Stimulated activated CD4-positive, alpha-beta T cell treated with anti-CD3 and anti-CD28 coated beads, Interleukin-4, amount 100 ng/mL, for 24 hours (primary cell): ENCODE results near the gene PHF8.
A peak's percentile ranks its signal among the peaks of the same experiment; 100 is the strongest.

ENCODE experiments used
- DNase-seq: peaks from one replicate; pipeline ENCODE4 v3.0.0-alpha.2; 2020

The PHF8 gene

DNA sequence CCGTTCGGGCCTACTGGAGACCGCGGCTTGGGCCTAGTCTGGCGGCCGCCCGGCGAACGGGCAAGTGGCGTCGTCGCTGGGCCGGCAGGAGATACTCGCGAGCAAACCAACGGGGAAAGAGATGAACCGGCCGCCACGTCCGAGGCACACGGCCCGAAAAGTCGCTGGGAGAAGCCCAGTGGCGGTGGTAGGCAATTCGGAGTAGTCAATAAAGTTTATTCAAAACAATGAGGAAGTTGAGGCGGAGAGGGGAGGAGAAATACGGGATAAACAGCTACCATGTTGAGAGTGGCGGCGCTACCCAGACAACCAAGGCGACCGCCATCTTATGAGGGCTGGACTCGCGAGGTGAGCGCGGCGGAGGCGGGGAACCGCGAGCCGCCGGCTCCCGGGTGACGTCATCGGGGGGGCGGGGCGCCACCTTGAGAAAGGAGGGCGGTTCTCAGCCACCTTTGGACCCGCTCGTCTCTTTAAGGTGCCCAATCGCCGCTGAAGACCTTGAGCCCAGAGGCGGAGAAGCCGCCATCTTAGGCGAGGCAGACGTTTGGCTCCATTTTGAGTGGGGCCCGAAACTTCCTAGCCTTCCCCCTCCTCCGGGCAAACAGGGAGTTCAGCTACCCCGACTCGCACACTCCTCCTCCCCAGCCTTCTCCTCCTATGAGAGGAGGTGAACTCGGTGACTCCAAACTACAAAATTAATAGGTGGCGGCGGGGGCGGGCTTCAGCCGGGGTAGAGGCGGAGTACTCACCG, at the start of gene PHF8:
TSS of gene PHF8 (minus strand) at position 348 of the 751 bp plus-strand sequence. CDS start 1,745 bp downstream, outside the sequence.
- DNase-seq, result peak; percentile 93

DNA sequence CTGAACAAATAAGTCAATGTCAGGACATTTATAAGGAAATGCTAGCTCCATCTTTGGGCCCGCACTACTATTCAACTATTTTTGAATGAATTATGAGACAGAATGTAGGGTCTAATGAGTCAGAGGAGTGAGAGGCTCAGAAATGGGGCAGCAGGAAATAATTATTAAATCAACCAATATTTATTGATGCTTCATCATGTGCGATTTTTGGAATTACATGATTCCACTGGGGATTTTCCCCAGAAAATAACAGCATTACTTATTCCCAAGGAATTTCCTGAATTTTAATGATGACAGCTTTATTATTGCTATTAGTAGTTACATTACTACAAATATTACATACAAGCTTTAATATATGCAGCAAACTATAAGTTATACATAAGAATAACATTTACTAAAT, 49.3 kb upstream of the PHF8 start:
- DNase-seq, result no peak

DNA sequence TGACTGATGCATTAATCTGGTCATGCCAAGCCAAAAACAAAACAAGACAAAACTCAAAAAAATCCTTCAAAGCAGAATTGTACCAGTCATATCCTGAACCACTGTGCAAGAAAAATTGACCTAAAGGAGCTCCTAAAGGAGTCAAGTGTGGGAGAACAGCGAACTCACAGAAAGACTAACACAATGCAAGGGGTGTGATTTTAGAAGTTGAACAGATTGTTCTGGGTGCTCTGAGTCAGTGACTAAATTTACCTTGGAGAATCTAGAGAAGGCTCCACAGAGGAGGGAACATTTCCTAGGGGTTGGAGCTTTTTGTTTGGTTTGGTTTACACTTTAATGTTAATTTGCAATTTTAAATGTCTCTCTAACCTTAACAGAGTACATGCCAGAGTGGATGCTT, 48.9 kb upstream of the PHF8 start:
- no peak for DNase-seq

DNA sequence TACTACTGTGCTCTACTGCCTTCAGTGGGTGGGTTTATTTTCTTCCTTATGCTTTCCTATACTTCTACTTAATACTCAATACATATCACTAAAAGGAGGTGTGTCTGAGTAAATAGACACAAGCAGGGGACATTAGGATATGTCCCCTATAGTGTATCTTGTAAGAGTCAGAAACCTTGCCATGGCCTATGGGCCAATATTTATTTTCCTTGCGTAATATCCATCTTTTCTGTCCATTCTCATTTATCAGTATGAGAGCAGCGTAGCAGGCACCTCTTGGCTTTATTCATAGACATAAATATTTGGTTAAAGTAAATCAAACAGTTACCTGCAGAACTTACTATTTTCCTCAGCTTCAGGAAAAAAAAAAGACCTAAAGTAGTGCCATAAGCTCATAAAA, 46.6 kb upstream of the PHF8 start:
- no peak for DNase-seq

DNA sequence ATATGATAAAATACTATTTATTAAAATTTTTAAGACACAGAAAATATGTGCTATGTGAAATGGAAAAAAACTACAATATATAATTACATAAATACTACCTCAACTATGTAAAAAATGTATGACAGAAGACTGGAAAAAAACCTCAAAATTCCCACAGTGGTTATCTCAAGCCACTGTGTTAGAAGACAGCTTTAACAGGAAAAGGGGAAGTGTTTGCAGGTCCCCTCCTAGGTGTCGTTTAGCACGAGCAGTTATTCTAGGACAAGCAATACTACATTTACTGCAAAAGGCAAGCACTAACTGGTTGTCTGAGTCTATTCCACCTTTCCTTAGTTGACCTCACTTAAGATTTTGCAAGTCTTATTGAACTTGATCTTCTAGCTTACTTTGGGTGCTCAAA, 44.9 kb upstream of the PHF8 start:
- DNase-seq, result no peak

DNA sequence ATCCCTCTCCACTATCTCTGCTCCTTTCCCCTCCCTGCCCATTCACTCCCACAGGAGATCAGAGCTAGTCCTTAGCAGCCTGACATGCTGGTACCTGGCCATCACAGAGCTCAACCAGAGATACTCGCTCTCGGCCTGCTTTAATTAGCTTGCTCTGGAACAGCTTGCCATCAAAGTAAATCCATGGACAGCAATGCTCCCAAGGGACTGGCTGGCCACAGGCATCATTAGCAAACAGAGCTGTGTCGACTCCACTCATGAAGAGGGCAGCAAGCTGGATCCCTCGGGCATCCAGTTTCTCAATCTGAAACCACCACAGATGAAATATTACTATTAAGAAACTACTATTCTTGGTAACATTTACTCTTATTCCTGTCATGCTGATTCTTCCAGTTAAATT, 43.4 kb upstream of the PHF8 start:
- no peak for DNase-seq

DNA sequence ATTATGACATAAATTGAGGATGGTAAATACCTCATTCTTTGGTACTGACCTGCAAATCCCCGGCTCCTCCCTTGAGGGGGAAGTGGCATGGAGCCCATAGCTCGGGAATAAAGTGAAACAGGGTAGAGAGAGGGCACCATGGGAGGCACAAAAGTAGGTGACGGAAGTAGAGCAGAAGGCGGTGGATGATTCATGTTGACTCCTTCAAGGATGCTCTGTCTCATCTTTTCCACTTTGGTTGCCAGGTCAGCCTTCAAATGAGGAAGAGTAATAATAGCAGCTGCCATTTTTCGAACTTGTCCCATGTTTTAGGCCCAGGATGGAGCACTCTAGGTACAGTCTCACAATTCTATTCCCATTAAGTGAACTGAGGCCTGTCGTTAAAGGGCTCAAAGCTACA, 41.4 kb upstream of the PHF8 start:
- DNase-seq, result no peak

DNA sequence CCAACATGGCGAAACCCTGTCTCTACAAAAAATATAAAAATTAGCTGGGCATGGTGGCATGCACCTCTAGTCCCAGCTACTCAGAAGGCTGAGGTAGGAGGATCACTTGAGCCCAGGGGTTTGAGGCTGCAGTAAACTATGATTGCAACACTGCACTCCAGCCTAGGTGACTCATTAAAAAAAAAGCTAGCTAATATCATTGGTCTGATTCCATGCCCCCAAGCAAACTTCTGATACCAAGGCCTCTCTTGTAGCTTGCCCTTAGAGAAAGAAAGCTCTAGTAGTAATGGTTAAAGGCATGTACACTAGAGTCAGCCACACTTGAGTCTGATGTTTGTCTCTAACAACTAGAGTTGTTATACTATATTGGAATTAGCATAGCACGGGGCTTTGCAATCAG, 32.6 kb upstream of the PHF8 start:
- no peak for DNase-seq

DNA sequence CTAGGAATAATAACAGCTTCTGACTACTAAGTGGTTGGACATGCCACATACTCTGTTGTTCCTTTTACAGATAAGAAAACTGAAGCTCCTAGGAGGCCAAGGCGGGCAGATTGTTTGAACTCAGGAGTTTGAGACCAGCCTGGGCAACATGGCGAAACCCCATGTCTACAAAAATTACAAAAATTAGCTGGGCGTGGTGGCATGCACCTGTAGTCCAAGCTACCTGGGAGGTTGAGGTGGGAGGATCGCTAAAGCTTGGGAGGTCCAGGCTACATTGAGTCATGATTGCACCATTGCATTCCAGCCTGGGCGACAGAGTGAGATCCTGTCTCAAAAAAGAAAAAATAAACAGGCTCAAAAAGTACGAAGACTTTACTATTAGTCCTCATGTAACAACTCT, 30.6 kb upstream of the PHF8 start:
- no peak for DNase-seq

DNA sequence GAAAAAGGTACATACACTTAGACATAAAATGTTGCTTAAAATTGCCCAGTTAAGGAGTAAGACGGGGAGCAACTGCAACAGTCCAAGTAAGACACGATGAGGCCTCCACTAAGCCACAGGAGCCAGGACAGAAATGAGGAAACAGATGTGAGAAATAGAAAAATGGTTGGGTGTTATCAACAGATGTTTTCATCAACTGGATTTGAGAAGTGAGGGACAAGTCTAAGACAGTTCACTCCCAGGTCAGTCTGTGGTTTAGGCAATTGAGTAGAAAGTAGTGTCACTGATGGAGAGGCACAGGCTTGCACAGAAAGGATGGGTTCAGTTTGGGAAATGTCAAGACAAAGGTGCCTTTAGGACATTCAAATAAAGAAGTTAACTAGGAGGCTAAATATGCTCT, 23.5 kb upstream of the PHF8 start:
- DNase-seq, result no peak

DNA sequence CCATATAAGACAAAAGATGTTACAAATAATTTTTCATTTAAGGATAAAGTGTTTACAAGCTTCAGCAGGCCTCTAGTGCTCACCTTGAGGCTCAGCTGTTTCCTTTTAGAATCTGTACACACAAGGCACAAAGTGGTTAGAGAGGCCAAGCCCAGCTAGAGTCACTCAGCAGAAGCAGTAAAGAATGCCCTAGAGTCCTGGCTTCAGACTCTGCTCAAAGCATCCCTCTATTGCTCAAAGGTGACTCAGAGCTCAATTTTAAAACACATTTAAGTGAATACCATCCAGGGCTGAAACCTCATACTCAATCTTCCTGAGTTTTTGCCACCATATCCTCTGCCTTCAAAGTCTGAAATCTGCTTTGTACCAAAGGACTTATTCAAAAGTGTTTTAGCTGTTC, 22.6 kb upstream of the PHF8 start:
- DNase-seq, result no peak

DNA sequence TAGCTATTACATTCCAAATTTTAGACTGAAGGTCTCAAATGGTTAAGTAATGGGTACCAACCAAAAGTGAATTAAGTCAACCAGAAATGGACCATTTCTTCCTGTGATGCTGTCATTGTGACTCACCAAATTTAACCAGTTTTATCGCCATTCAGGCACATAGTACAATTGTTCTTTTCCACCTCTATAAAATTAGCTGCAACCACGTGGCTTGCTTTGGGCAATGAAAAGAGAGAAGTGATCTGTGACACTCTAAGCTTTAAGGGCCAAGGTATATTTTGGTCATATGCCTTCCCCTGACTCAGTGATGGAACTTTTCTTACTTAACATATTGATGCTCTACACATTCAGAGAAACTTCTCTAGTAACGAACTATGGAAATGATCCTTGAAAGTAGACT, 20.3 kb upstream of the PHF8 start:
- DNase-seq, result no peak

DNA sequence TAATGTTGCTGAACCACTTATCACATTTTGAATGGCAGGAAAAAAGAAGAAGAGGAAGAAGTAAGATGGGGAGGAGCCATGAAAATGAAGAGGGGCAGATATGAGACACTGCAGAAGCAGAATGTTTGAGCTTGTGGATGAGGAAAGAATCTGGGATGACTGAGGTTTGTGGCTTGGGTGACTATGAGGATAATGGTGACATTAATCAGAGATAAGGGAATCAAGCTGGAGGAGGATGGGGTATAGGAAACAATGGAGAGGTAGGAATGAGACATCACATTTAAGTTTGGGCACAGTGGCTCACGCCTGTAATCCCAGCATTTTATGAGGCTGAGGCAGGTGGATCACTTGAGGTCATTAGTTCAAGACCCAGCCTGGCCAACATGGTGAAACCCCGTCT, 19.1 kb upstream of the PHF8 start:
- no peak for DNase-seq

DNA sequence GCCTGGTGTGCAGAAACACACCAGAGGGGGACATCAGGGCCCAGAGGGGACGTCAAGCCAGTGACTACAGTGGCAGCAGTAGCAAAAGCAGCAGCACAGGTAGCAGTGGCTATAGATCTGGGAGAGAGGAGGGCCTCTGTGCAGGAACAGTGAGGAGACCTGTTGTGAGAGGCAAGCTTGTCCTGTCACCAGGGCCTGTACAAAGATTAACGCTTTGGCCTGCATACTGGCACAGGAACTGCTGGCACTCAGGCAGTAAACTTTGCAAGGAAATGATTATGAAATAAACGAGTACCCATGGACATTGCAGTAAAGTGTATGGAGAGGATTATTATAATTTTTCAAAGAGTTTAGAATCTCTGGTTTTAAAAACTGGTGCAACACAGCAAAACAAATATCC, 5.5 kb upstream of the PHF8 start:
- no peak for DNase-seq

DNA sequence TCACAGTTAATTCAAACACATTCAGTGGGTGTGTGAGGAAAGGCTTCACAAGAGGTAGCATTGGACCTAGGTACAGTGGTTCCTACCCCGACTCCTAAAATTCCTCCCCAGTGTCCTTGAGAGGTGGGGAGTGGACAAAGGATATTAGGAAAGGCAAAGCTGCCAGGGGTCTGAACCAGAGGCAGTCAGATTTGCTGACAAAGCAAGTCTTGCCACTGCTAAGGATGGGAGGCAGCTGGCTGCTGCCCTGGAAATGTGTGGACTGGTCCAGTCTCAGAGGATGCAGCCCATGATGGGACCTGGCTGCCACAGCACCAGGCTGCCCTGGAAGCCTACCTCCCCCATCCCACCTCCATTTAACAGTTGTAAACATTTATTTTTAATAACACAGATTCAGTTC, 4.1 kb upstream of the PHF8 start:
- no peak for DNase-seq

DNA sequence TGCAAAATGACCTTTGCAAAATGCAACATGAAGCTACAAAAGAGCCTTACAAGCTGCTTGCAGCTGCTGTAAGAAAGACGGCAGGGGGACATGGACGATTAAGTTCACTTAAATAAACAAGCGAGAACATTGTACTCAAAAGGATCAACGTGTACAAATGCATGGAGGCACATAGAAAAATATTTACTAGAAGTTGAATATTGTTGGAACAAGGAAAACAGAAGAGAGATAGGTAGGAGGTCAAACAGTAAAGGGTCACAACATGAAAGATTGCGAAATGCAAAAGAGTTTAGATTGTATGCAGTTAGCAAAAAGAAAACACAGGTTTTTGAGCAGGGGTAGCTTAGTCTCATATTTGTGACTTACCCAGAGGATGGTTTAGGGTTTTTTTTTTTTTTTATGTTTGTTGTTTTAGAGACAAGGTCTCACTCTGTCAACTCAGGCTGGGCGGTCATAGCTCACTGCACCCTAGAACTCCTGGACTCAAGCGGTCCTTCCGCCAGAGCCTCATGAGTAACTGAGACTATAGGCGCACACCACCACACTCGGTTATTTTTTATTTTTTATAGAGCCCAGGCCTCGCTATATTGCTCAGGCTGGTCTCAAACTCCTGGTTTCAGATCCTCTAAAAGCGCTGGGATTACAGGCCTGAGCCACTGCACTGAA, 1.4 kb upstream of the PHF8 start:
- DNase-seq, result no peak

DNA sequence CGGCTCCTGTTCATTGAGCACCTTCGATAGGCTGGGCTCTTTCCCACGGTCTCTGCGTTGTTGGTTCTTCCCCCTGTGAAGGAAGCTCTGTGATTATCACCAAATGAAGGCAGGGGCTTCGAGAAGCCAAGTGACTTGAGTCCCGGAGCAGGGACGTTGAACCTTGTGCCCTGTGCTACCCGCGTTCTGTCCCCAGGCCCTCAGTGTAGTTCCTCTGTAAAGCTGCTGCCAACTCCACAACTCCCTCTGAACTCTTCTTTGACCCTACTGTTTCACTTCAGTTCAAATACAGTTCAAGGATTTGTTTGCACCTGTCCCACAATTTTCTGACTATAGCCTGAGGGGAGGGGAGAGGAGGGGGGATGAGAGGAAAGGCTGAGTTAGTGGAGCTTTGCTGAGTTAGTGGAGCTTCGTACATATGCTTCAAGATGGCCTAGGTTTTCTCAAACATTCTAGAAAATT, 635 bp upstream of the PHF8 start:
- DNase-seq, result no peak

DNA sequence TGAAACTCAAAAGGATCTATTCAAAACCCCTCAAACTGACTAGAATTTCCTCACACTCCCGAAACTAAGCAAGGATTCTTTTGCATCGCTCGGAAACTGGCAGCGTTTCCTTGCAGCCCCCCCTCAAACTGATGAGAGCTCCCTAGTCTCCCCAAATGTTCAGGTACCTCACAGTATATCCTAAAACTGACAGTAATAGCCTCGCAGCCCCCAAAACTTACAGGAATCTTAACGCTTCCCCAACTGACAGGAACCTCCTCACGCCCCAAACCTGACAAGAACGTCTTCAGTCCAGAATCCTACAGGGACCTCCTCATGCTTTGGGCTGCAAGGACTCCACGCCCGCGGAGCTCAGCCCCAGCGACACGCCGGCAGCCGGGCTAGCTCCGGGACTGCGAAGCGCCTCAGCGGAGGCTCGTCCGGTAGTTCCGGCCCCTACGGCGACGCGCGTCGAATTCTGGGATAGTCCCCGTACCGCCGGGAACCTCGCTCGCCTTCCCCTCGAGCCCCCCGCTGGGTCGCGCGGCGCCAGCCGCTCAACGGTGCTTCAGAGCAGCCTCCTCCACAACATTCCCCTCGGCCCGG, 640 bp downstream of the PHF8 start:
- no peak for DNase-seq

DNA sequence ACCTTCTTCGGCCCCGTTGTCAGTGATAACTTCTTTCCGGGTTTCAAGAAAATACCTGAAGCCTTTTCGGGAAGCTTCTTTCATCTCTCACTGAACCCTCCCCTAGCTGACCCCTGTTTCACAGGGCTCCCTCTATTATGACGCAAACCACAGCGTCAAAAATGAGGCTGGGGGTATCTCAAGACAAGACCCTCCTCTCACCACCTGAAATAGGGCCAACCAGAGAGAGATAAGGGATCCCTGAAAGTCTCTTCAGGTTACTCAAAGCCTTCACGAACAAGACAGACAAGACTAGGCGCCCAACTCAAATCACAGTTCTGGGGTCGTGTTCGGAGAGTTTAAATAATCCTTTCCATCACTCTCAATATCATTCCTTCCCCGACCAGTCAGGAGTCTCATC, 1.2 kb downstream of the PHF8 start:
- DNase-seq, result no peak

DNA sequence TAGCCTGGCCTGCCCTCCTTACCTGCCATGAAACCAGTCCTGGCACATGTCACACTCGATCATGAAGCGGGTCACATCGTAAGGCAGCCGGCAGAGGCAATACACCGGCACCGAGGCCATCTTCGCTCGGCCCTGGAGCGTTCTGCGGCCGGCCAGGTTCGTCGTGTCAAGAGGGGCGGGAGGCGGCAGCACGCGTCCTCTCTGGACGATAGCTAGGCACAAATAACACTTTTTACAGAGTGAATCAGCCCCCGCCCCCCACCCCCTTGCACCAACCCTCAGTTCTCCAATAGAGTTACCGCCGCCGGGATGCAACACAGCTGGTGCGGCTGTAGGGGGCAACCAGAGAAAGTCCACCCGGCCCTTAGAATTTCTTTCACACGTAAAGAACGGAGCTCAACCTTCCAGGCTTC, 1.7 kb downstream of the PHF8 start:
- DNase-seq, result peak; percentile 44

DNA sequence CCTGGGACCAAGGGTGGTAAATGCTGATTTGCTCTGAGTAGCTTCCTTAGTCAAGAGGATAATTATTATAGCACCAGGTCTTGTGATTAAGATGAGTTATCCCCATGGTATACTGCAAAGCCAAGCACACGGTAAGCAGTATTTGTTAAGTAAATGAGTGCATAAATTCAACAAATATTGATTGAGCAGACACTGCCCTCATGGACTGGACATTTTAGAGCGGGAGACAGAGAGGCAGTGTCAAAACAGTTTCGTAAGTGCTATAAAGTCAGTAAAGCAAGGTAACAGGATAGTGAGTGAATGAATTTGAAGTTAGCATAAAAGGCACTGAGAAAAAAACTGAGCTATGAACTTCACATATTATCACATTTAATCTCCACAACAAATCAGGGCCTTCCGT, 13.9 kb downstream of the PHF8 start:
- no peak for DNase-seq

DNA sequence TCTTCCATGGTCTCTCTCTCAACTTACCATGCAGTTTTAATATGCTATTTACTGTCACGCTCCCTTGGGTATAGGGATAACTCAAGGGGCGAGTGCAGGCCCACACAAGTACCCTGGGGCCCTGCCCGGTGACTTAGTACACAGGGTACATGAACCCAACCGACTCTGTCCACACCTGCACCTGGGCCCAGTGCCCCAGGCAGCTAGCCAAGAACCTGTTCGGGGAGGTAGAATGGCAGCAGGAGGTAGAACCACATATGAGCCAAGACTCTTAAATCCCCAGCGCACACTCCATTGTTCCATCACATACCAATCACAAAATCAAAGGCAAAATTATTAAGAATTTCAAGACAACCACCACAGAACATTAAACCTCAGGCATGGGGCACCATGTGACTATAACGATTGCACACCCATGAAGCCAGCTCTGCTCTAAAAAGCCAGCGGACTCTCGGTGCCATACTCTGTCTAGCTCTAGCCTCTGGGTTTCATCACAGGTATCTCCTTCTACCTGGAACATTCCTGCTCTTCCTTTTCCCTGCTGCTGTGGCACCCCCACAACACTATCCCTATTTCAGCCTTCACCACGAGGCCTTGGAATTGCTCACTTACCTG, 14.6 kb downstream of the PHF8 start:
- no peak for DNase-seq

DNA sequence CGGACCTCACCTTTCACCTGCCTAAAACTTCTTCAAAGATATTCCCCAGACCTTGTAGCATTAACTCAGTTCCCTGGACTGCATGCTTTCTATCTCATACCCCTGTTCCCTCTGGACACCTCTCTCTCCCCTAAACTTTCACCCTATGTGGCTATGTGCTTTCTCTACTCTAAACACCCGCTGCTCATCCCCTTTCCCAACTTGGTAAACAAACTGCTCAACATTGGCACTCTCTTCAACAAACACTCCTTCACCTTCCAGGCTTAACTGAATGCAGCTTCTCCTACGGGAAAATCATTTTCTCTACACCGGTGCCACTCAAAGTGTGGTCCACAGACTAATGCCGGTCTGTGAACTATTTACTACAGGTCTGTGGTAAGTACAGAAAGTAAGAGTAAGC, 19.9 kb downstream of the PHF8 start:
- no peak for DNase-seq
